K562 (cell line): ENCODE measurements around the gene DNMBP. TPM values are rescaled to one million over a fixed set of nuclear protein-coding genes. Genes with fewer than 3 reads are reported as not detected.

Experiments used
- ATAC-seq: fragments of 200-7000 bp; cut with Tn5 transposase; 3 replicates; pipeline ENCODE4 v1.9.1; 2020; ENCODE audit warnings: moderate library complexity
- BruUV-seq: library from RNA; stranded (reverse); fragments of 400-500 nt; replicated peaks from 2 replicates; lab custom pipeline; 2021; lab: Mats Ljungman, UMichigan
- CTCF ChIA-PET: fragments of 300-600 bp; formaldehyde crosslinking; extraction: SDS; loops from one replicate; lab custom pipeline; 2021; ENCODE audit warnings: low intra/inter-chr PET ratio; lab: Yijun Ruan, JAX
- POLR2A ChIA-PET: fragments of 300-600, 350-650 bp; sonication (Branson Sonifier 250); formaldehyde crosslinking; extraction: SDS; loops from one replicate; lab custom pipeline; 2021; ENCODE audit warnings: antibody characterized with exemption, inconsistent platforms; lab: Yijun Ruan, JAX
- DNase-seq, 4 experiments: peaks; one replicate each; pipeline versions ENCODE4 v3.0.0 to v3.0.0-alpha.2; 2011 to 2018; ENCODE audit warnings: low spot score in 3 of 4, mixed read lengths in 3 of 4; ENCODE audit errors: extremely low read depth in 1 of 4
- FAIRE-seq: peaks from 2 replicates; lab custom pipeline; 2011; peaks lifted over from hg19 to GRCh38; lab: Jason Lieb, UNC
- H2AFZ ChIP-seq: 2 replicates; pipeline ENCODE4 v1.6.0; 2011; ENCODE audit warnings: low read depth, low read length, control low read depth, inconsistent platforms
- H3K27ac ChIP-seq: fragments of 200-600 bp; 3 replicates; pipeline ENCODE4 v1.8.0; 2011; ENCODE audit warnings: low read depth, mild to moderate bottlenecking, control low read depth, inconsistent platforms, low read length, moderate library complexity, mixed read lengths; ENCODE audit errors: extremely low read depth
- H3K27me3 ChIP-seq, 2 experiments: fragments of 300-600 bp in 1 of 2; 2 replicates in 1 of 2; 3 replicates in 1 of 2; pipeline versions ENCODE4 v1.6.0 to v1.8.0; 2011; ENCODE audit warnings: inconsistent platforms in 2 of 2, low read length in 2 of 2, mild to moderate bottlenecking in 1 of 2, mixed read lengths in 1 of 2, moderate library complexity in 1 of 2; ENCODE audit not compliant: control insufficient read depth in 2 of 2, insufficient read depth in 2 of 2
- H3K36me3 ChIP-seq: fragments of 300-600 bp; 3 replicates; pipeline ENCODE4 v1.8.0; 2011; ENCODE audit warnings: mild to moderate bottlenecking, low read length, inconsistent platforms; ENCODE audit not compliant: control insufficient read depth, insufficient read depth
- H3K4me1 ChIP-seq, 2 experiments: fragments of 200-600 bp in 1 of 2; replicated peaks in 1 of 2; 2 replicates in 1 of 2; 3 replicates in 1 of 2; pipeline versions ENCODE4 v1.5.1 to v1.8.0; 2011; ENCODE audit warnings: inconsistent platforms in 2 of 2, low read length in 2 of 2, mild to moderate bottlenecking in 1 of 2, mixed read lengths in 1 of 2, moderate library complexity in 1 of 2; ENCODE audit not compliant: control insufficient read depth in 2 of 2, insufficient read depth in 2 of 2
- H3K4me2 ChIP-seq: 2 replicates; pipeline ENCODE4 v1.6.1; 2011; ENCODE audit warnings: low read length, control low read depth, inconsistent platforms, mixed read lengths; ENCODE audit not compliant: insufficient read depth
- H3K4me3 ChIP-seq: fragments of 200-600 bp; sonication (generic), shearing (Covaris generic); 2 replicates; pipeline ENCODE4 v1.5.1; 2016; ENCODE audit warnings: control low read depth, inconsistent platforms
- H3K79me2 ChIP-seq: fragments of 200-600 bp; 3 replicates; pipeline ENCODE4 v1.8.0; 2011; ENCODE audit warnings: low read length, inconsistent platforms; ENCODE audit not compliant: control insufficient read depth, insufficient read depth
- H3K9ac ChIP-seq, 2 experiments: 2 replicates each; pipeline versions ENCODE4 v1.6.0 to v1.6.1; 2011; ENCODE audit warnings: low read depth in 2 of 2, low read length in 2 of 2, control low read depth in 1 of 2, inconsistent platforms in 1 of 2, mild to moderate bottlenecking in 1 of 2, mixed read lengths in 1 of 2; ENCODE audit not compliant: insufficient read depth in 1 of 2
- H3K9me1 ChIP-seq: one replicate; pipeline ENCODE4 v1.6.0; 2011; ENCODE audit warnings: inconsistent platforms, mild to moderate bottlenecking, low read length, moderate library complexity; ENCODE audit not compliant: control insufficient read depth, insufficient read depth
- H3K9me3 ChIP-seq: replicated peaks from 2 replicates; pipeline ENCODE4 v1.5.1; 2011; ENCODE audit warnings: low read depth, low read length, inconsistent platforms; ENCODE audit not compliant: control insufficient read depth, insufficient read depth
- H4K20me1 ChIP-seq: replicated peaks from 2 replicates; pipeline ENCODE4 v1.6.1; 2011; ENCODE audit warnings: low read length, inconsistent platforms, mixed read lengths; ENCODE audit not compliant: control insufficient read depth, insufficient read depth
- BRD4 ChIP-seq: fragments of 200-600 bp; sonication (generic); IDR thresholded peaks from 2 replicates; pipeline ENCODE4 v1.6.1; 2017; ENCODE audit warnings: inconsistent platforms
- CTCFL ChIP-seq: IDR thresholded peaks from 2 replicates; pipeline ENCODE4 v1.6.1; 2011; ENCODE audit warnings: borderline replicate concordance, low read depth, mild to moderate bottlenecking, moderate library complexity, low read length; ENCODE audit not compliant: insufficient read depth, poor library complexity, severe bottlenecking
- DIDO1 ChIP-seq: fragments of 450-650 bp; IDR thresholded peaks from 2 replicates; pipeline ENCODE4 v1.6.1; 2016; ENCODE audit warnings: low read depth, missing biosample characterization, missing genetic modification characterization
- ESRRB ChIP-seq: fragments of 250-450 bp; sonication (Bioruptor Pico); IDR thresholded peaks from 2 replicates; pipeline ENCODE4 v1.5.0; 2020; ENCODE audit warnings: mild to moderate bottlenecking, moderate library complexity, borderline replicate concordance
- LEF1 ChIP-seq: fragments of 450-650 bp; IDR thresholded peaks from 2 replicates; pipeline ENCODE4 v1.6.1; 2016; ENCODE audit warnings: mild to moderate bottlenecking
- NR1H2 ChIP-seq: sonication (generic); formaldehyde crosslinking; IDR thresholded peaks from 2 replicates; pipeline ENCODE4 v1.4.0; 2020; ENCODE audit warnings: mild to moderate bottlenecking, missing genetic modification reagents
- RBM17 ChIP-seq: fragments of 200-400 bp; formaldehyde crosslinking; IDR thresholded peaks from 2 replicates; pipeline ENCODE4 v1.6.1; 2017; ENCODE audit warnings: low read depth, mild to moderate bottlenecking, low read length, borderline replicate concordance
- SIX5 ChIP-seq, 2 experiments: IDR thresholded peaks; 2 replicates each; pipeline ENCODE4 v1.6.1; 2011; ENCODE audit warnings: low read length in 2 of 2, borderline replicate concordance in 1 of 2, low read depth in 1 of 2, mild to moderate bottlenecking in 1 of 2, moderate library complexity in 1 of 2; ENCODE audit not compliant: insufficient read depth in 1 of 2
- STAT5B ChIP-seq: fragments of 250-450 bp; sonication (Bioruptor Pico); IDR thresholded peaks from 2 replicates; pipeline ENCODE4 v1.8.0; 2021; ENCODE audit warnings: mild to moderate bottlenecking, inconsistent platforms
- TAL1 ChIP-seq: fragments of 450-650 bp; IDR thresholded peaks from 2 replicates; pipeline ENCODE4 v1.6.1; 2016; ENCODE audit warnings: mild to moderate bottlenecking
- ZBTB11 ChIP-seq, 3 experiments: fragments of 200-800 bp in 1 of 3; fragments of 250-450 bp in 1 of 3; fragments of 450-650 bp in 1 of 3; sonication (Bioruptor Pico) in 1 of 3; sonication (Bioruptor generic) in 1 of 3; formaldehyde crosslinking in 1 of 3; IDR thresholded peaks; 2 replicates each; pipeline versions ENCODE4 v1.6.1 to v1.8.0; 2016 to 2022; ENCODE audit warnings: mild to moderate bottlenecking in 2 of 3, missing genetic modification characterization in 2 of 3, missing compliant biosample characterization in 1 of 3, moderate library complexity in 1 of 3
- ZC3H8 ChIP-seq: fragments of 450-650 bp; IDR thresholded peaks from 2 replicates; pipeline ENCODE4 v1.6.1; 2017
- ZSCAN32 ChIP-seq: fragments of 450-650 bp; formaldehyde crosslinking; IDR thresholded peaks from 2 replicates; pipeline ENCODE4 v1.4.0; 2020; ENCODE audit warnings: mild to moderate bottlenecking, moderate library complexity
- WGBS: fragments of 100-300 bp; shearing (Covaris generic); methylation state at CpG from one replicate; pipeline ENCODE4 v1.1.6; 2016; ENCODE audit warnings: low coverage, mixed read lengths; ENCODE audit not compliant: insufficient coverage; ENCODE audit errors: missing lambda C conversion rate; 5-methylcytosine and 5-hydroxymethylcytosine counted together
- in situ Hi-C: fragments of 300-500 bp; cut with MboI; formaldehyde crosslinking; loops from 4 replicates; pipeline ENCODE4 v1.15.0; 2018; ENCODE audit warnings: inconsistent platforms, mixed read lengths
- intact Hi-C: fragments of 100-400 bp; cut with micrococcal nuclease; formaldehyde crosslinking; loops from 2 replicates; pipeline ENCODE4 v1.14.2; 2022
- polyA plus RNA-seq, 8 experiments: library from polyadenylated mRNA; depleted of rRNA in 4 of 8; stranded (reverse) in 5 of 8; unstranded in 3 of 8; fragments of >200 nt; fragmentation: Nextera tagmentation in 2 of 8; fragmentation: Illumina TruSeq in 1 of 8; extraction: Ambion mirVana in 2 of 8; extraction: Trizol in 1 of 8; gene quantifications; 2 replicates each; pipeline versions ENCODE4 v1.2.1 to v1.2.3, GENCODE V29; 2011 to 2014; ENCODE audit warnings: inconsistent platforms in 1 of 8, missing spikeins in 1 of 8
- total RNA-seq, 7 experiments: library from RNA; depleted of rRNA in 6 of 7; stranded (reverse); fragments of >200 nt in 6 of 7; fragmentation: Illumina TruSeq in 2 of 7; extraction: Trizol in 2 of 7; gene quantifications; 2 replicates each; pipeline versions ENCODE4 v1.2.1 to v1.2.3, GENCODE V29; 2011 to 2021; ENCODE audit warnings: low replicate concordance in 1 of 7

The DNMBP gene
- total and polyA plus RNA-seq, 9 of the 15 experiments (the other 6 are each of a cell fraction or from before 2014, with no cell fraction given) = 0.83 to 3.7 (median 2.2) TPM

- H3K27ac ChIP-seq = no peak overlapping the region
- H3K4me2 ChIP-seq = no peak overlapping the region
- no peak for ATAC-seq
- no peak overlapping the region for H3K9ac ChIP-seq
- ChIA-PET POLR2A (interaction anchor here (0.6 to 0.7 kb wide), 3 partner anchors 10 to 633 kb away, joined by 3 read pairs; no protein-coding TSS in a partner anchor), CTCF (no interaction called here)
- 70% methylated on average over 5 of the region's 5 CpGs for WGBS
- in situ Hi-C loops = no loop called here
- no peak for DNase-seq
- H3K36me3 ChIP-seq = peaks cover 7% of the 10 kb centered on the region; the same call in 1 of the 3 replicates
- H2AFZ ChIP-seq = no peak overlapping the region
- FAIRE-seq = no peak
- no peaks in the 10 kb centered on the region for H3K79me2 ChIP-seq
- intact Hi-C loops = no loop called here
- no peak for TF ChIP-seq LEF1
- TF ChIP-seq DIDO1 (tag) = no peak
- TF ChIP-seq RBM17 = no peak
- TF ChIP-seq STAT5B = no peak
- TF ChIP-seq ZSCAN32 = no peak
- no peak for TF ChIP-seq ZBTB11 (CRISPR knock-in tag; IDR thresholded peaks at IDR 0.05)
- no peak for TF ChIP-seq SIX5 (IDR thresholded peaks at IDR 0.05; ENCODE audit: borderline replicate concordance in 1 of 2, insufficient read depth in 1 of 2, low read depth in 1 of 2, low read length in 2 of 2)
- no peak for TF ChIP-seq CTCFL
- TF ChIP-seq ZC3H8 = no peak
- no peak for TF ChIP-seq ESRRB (CRISPR knock-in tag)
- TF ChIP-seq TAL1 = no peak
- no peak for TF ChIP-seq NR1H2 (CRISPR knock-in tag)
- TF ChIP-seq BRD4 = no peak
- no peaks in the 10 kb centered on the region for H3K27me3 ChIP-seq
- H4K20me1 ChIP-seq = no peaks in the 10 kb centered on the region
- H3K4me3 ChIP-seq = no peak overlapping the region
- H3K9me3 ChIP-seq = no peaks in the 10 kb centered on the region
- no peaks in the 10 kb centered on the region for H3K9me1 ChIP-seq
- peaks cover 0 to 4% of the 10 kb centered on the region in 2 experiments; a peak in 3 of 5 replicates for H3K4me1 ChIP-seq
- no TSS peak for BruUV-seq
Measured at GRCh38 chr10:99875473-99875872, 134.3 kb downstream of the DNMBP start.
